DND-41 (cell line): ENCODE results near the gene MARCHF9.

ENCODE experiments used
- EZH2 ChIP-seq: IDR thresholded peaks from 3 replicates; pipeline ENCODE4 v1.6.1; 2012; ENCODE audit warnings: borderline replicate concordance, low read depth, mild to moderate bottlenecking, moderate library complexity, low read length, inconsistent platforms; ENCODE audit not compliant: severe bottlenecking
- TF ChIP-seq, protein P1 (sequence below): IDR thresholded peaks from 2 replicates; pipeline ENCODE4 v1.5.1; 2012; ENCODE audit warnings: borderline replicate concordance, low read length, moderate library complexity, mild to moderate bottlenecking; ENCODE audit not compliant: poor library complexity, severe bottlenecking; ENCODE audit errors: extremely low read depth

DNA sequence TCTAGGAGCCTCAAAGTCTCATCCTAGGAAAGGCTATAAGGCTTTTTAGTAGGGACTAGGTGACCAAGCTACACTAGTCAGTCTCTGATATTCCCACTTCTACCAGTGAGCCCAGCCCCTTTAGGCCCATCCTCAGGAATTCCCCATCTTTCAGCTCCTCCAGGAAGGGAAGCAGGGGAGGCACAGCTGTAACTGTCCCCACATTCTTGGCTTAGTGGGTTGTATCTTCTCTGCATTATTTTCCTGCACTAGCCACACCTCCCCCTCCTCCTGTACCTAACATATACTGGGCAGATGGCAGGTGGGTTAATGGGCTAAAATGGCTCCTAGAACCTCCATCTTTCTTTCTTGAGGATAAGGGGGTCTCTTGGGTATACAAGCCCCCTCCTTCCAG, 12.4 kb downstream of the MARCHF9 start:
- TF ChIP-seq, protein P1, sequence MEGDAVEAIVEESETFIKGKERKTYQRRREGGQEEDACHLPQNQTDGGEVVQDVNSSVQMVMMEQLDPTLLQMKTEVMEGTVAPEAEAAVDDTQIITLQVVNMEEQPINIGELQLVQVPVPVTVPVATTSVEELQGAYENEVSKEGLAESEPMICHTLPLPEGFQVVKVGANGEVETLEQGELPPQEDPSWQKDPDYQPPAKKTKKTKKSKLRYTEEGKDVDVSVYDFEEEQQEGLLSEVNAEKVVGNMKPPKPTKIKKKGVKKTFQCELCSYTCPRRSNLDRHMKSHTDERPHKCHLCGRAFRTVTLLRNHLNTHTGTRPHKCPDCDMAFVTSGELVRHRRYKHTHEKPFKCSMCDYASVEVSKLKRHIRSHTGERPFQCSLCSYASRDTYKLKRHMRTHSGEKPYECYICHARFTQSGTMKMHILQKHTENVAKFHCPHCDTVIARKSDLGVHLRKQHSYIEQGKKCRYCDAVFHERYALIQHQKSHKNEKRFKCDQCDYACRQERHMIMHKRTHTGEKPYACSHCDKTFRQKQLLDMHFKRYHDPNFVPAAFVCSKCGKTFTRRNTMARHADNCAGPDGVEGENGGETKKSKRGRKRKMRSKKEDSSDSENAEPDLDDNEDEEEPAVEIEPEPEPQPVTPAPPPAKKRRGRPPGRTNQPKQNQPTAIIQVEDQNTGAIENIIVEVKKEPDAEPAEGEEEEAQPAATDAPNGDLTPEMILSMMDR: no peak
- TF ChIP-seq EZH2: no peak
